CD4-positive, alpha-beta T cell treated with Interleukin-15 for 4 hours (primary cell): ENCODE data around the gene STYXL2.

Source experiments
- DNase-seq: peaks from one replicate; pipeline ENCODE4 v3.0.0-alpha.2; 2020; ENCODE audit warnings: low spot score

The STYXL2 gene

GRCh38 chr1:167081594-167082156 is 12.2 kb upstream of the STYXL2 start:
- DNase-seq, result no peak

GRCh38 chr1:167082511-167083027 is 11.3 kb upstream of the STYXL2 start:
- DNase-seq, result no peak

DNA sequence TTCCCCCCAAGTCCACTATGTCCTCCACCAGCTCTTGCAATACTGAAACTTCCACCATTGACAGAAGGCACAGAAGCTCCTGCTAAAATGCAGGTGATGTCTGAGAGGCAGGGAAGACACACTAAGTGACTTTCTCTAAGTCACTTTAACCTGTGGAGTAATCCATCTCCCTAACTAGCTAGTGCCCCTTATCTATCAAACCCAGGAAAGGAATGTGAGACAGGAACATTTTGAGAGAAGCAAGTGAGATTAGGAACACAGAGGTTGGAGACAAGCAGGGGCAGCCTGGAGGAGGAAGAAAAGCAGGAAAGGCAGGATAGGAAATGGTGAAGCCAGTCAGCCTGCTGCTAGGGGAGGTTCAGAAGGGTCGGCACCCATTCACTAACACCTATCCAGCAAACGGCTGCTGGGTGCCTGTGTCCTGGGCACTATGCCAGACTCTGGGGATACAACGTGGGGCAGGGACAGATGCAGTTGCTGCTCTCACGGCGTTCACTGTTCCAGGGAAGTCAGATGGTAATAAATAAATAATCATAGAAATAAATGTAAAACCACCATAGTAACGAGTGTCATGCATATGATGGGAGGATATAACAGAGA is 10.7 kb upstream of the STYXL2 start:
- DNase-seq, result no peak

GRCh38 chr1:167083871-167084270 is 10.0 kb upstream of the STYXL2 start:
- DNase-seq, result no peak

GRCh38 chr1:167084757-167085156 is 9.1 kb upstream of the STYXL2 start:
- no peak for DNase-seq

DNA sequence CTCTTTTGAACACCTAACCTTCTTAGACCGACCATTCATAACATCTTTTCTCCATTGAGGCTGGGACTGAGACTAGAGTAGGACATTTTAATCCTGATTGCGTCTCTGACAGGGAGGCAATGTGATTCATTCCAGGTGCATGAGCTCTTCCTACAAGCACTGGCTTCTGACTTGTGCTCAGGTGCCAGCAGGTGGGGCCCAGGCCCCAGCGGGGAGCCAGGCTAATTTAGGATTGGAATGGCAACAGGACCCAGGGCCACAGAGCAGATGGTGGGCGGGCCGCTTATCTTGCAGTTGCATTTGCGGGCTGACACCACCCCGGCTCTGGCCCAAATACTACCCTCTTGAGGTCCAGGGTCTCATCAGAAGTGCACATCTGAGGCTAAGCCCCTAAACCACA is 7.8 kb upstream of the STYXL2 start:
- DNase-seq, result no peak

GRCh38 chr1:167086768-167087167 is 7.1 kb upstream of the STYXL2 start:
- no peak for DNase-seq

DNA sequence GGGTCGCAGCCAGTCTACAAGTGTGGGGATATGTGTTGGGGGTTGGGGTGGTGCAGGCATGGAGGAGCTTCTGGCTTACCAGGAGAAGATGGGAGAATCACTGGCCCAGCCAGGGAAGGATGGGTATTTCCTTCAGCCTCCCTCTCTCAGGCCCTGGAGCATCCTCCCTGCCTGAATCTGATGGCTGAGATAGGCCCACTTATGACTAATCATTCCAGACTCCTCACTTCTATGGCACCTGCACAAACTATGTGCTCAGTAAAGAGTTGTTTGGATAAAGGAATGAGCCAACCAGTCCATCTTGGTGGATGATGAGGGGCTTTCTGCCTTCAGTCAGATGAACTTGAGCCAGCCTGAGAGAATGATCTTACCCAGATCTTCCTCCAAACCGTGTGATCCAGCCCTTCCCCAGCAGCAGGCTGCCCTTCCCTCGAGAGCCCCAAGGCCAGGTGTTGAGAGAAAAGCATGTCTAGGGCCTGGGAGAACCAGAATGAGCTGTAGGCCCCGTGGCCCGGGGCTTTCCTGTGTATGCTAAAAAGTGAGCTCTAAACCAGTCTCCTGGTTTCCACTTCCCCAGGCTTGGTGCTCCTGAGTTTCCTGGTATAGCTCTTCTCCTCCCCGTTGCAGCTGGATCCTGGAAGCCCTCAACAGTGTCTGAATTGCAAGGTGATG is 5.0 kb upstream of the STYXL2 start:
- DNase-seq, result no peak

DNA sequence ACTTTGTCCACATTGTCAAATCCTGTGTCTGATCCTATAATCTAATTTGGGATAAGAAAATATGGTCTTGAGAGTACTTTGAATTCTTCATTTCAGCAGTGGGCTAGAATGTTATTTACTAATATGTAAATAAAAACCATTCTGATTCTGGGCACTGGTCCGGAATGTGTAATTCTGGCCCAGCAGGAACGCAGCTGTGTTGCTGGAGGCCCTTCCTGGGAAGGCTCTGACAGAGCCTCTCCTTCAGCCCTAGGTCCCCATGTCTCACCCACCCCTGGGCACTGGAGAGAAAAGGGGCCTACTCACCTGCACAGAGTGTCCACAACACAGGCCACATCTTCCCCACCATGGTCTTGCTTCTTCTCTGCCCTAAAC is 3.9 kb upstream of the STYXL2 start:
- DNase-seq, result no peak

DNA sequence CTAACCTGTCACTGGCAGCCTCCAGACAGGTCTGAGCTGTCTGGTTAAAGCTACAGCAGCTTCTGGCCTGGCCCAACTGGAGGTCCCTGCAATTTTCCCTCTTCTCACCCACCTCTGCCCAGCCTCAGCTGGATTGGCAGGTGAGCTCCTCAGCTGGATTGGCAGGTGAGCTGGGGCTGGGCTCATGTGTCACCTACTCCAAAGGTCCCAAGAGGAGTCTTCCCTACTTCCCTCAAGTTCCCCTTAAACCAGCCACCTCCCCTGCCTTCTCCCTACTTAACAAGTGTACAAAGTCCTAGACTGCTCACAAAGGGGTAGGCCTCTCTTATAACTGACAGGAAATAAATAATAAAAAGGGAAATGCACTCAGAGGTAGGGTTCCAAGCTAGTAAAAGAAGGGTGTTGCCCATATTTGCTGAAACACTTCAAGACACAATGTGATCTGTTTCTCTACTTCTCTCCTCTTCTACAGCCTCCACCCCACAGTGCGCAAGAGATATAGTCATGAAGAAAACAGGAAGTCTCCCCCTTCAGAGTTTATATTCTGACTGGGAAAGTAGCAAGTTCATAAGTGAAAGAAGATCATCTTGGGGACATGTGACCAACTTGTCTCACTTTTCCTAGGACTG is 3.4 kb upstream of the STYXL2 start, which contains the start of gene GPA33:
Gene GPA33, minus strand, starts transcription at position 64 of the 629 bp plus-strand sequence. CDS start 90 bp downstream, outside the sequence.
- peak; percentile 45 for DNase-seq

DNA sequence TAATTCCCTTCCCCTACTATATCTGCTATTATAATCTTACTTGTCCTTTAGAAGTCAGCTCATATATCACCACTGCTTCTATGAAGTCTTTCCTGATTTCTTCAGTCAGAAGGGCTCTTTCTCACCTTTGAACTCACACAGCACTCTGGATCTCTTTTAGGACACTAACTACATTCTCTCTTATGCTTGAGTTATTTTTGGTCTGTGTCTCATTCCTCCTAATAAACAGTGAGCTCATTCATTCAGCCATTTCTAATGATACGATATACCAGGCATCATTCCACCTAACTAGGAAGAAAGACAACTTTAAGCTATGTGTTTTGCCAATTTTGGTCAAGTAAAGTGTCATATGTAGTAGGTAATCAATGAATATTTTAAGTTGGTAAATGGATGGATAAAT is 1.2 kb upstream of the STYXL2 start:
- DNase-seq, result no peak

- DNase-seq, result no peak
Measured at GRCh38 chr1:167094690-167095089, 815 bp downstream of the STYXL2 start.

DNA sequence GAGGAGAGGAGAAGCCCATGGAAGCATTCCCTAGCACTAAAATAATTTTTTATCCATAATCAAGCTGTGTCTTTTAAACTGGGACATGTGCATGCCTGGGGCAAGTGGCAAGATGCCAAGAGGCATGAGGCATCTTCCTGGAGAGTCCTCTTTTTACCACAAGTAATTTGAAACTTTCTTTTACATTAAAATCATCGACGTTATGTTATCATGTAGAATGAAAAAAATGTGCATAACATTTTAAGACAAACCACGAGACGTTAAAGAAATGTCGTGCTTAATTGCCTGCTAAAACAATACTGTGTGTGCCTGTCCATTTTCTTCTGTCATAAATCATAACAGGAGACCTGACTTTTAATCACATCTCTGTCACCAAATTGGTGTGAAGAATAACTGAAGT is 1.5 kb downstream of the STYXL2 start:
- no peak for DNase-seq

DNA sequence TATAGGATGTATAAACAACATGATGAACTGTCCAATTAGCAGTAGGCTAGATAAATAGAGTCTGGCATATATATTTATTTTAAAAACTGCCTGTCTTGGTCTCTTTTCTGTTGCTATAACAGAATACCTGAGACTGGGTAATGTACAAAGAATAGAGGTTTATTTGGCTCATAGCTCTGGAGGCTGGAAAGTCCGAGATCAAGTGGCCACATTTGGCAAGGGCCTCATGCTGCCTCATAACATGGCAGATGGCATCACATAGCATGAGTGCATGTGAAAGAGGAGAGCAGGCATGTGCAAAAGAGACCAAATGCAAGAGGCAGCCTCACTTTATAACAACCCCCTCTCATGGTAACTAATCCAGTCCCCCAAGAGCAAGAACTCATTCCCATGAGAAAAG is 6.0 kb downstream of the STYXL2 start:
- DNase-seq, result no peak

- no peak for DNase-seq
Measured at GRCh38 chr1:167100730-167101129, 6.9 kb downstream of the STYXL2 start.

DNA sequence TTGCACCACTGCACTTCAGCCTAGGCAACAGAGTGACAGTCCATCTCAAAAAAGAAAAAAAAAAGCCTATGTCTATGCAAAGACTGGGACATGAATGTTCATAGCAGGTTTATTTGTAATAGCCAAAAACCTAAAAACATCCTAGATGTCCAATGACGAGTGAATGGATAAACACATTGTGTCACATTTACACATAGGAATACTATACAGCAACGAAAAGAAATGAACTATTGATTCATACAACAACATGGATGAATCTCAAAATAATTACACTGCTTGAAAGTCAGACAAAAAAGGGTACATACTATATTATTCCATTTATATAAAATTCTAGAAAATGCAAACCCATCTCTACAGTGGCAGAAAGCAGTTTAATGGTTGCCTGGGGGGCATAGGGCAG is 7.9 kb downstream of the STYXL2 start:
- no peak for DNase-seq

DNA sequence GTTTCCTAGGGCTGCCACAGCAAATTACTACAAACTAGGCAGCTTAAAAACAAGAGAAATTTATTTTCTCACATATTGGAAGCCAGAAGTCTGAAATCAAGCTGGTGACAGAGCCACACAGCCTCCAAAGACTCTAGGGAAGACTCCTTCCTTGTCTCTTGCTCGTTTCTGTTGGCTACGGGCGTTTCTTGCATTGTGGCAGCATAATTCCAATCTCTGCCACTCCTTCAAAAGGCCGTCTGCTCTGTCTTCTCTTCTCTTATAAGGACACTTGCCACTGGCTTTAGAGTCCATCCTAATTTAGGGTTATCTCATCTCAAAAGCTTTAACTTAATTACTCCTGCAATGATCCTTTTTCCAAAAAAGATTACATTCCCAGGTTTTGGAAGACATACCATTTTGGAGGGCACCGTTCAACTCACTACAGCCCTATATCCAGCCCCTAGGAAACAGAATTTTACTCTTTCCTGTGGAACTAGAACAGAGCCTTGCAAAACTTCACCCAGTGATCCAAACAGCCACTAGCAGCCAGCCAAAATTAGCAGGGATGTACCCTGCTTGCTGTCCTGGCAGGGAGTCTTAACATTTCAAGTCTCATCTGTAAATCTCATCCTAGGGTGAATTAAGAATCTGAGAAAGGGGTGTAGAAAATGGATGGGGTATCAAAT is 9.2 kb downstream of the STYXL2 start:
- no peak for DNase-seq

DNA sequence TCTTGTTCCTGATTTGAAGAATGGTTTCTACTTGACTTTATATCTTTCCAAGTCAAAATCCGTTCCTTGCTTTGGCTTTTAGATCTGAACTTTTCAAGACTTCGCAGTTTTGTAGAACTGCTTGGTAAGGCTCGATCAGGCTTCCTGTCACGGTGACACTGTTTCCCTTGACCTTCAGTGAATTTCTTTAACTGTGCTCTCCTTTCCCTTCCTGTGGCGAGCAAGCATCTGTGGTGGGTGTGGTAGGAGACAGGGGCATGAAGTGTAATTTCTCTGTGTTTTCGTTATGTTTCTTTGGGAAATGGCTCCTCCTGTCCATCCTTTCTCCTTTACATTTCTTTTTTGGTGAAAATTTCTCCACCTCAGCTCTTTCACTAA is 10.4 kb downstream of the STYXL2 start:
- DNase-seq, result no peak

GRCh38 chr1:167105271-167106118 is 11.6 kb downstream of the STYXL2 start:
- DNase-seq, result no peak

DNA sequence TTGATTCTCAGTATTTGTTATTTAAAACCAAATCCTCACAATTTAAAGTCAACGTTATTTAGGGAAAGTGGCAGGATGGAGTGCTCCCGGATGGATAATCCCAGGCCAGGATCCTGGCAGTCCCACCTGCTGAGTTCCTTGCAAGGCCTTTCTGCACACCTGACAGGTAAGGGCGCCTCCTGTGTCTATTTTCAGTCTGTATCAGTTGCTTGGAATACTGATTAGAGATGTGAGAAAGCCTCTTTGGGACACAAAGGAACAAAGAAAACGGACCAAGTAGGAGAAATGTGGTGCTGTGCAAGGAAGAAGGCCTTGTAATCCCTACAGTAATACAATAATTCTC is 12.2 kb downstream of the STYXL2 start:
- DNase-seq, result no peak

DNA sequence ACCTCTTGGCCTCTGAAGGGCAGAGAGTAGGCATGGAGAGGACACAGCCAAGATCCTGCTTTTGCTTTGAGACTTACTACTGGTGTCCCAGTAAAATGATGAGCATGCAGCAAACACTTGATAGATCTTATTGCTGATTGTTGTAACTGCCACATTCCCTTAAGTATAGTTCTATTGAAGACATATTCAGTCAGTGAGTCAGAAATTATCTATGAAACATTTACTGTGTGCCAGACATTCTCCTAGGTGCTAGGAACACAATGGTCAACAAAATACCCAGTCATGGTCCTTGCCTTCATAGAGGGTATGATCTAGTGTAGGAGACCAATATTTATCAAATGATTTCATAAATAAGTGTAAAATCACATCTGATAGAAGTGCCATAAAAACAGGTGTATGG is 13.6 kb downstream of the STYXL2 start:
- no peak for DNase-seq

GRCh38 chr1:167109125-167109524 is 15.2 kb downstream of the STYXL2 start:
- no peak for DNase-seq
